Activated CD8-positive, alpha-beta memory T cell treated with anti-CD3 and anti-CD28 coated beads for 36 hours (primary cell): ENCODE results near the gene GGT6. TPM values are rescaled to one million over a fixed set of nuclear protein-coding genes. Genes with fewer than 3 reads are reported as not detected.
"Not testable (repeated sequence)": the region's sequence is repeated elsewhere in the genome, so short reads cannot be mapped to it uniquely, and the experiment has no call there.

Source experiments
- CTCF ChIA-PET: fragments of 350-600 bp; sonication (Branson Sonifier 250); formaldehyde crosslinking; loops from one replicate; lab custom pipeline; 2021; ENCODE audit warnings: antibody characterized with exemption; lab: Charles Lee
- POLR2A ChIA-PET: fragments of 350-600 bp; sonication (Branson Sonifier 250); formaldehyde crosslinking; loops from one replicate; lab custom pipeline; 2021; ENCODE audit warnings: antibody characterized with exemption; lab: Charles Lee
- total RNA-seq, 2 experiments: library from RNA; stranded (reverse); gene quantifications; one replicate each; pipeline ENCODE4 v1.2.3, GENCODE V29; 2021

The GGT6 gene
- total RNA-seq, 2 experiments from 2014 or later: not detected

- CTCF ChIA-PET: interaction anchor here (0.6 to 0.9 kb wide), 2 partner anchors 16 to 158 kb away, joined by 4 to 5 read pairs; no protein-coding TSS in a partner anchor
Observed at GRCh38 chr17:4582691-4583090, 22.3 kb upstream of the GGT6 start.

DNA sequence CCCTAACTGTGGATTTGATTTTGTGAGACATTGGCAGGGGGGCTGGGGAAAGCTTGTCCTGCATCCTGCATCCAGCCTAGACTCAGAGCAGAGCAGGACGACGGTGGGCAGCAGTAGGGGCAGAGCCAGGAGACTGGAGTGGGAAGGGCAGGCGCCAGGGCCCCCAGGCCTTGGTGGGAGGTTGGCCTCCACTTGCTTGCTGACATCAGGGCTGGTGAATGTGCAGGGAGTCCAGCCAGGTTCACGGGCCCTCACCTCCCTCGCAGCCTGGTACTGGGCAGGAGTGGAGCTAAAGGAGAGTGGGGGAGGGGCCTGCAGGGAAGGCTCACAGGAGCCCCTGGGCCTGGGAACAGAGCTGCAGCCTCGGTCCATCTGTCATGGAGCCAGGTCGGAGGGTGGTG is 21.7 kb upstream of the GGT6 start:
- CTCF ChIA-PET: interaction anchor here (0.7 to 0.9 kb wide), 2 partner anchors 15 to 76 kb away, joined by 3 to 5 read pairs; no protein-coding TSS in a partner anchor
- POLR2A ChIA-PET: interaction anchor here (0.5 kb wide), 1 partner anchor 75 kb away, joined by 4 read pairs; no protein-coding TSS in a partner anchor

More at GRCh38 chr17:4582691-4583090, 22.3 kb upstream of the GGT6 start:
- POLR2A ChIA-PET: no interaction called here

DNA sequence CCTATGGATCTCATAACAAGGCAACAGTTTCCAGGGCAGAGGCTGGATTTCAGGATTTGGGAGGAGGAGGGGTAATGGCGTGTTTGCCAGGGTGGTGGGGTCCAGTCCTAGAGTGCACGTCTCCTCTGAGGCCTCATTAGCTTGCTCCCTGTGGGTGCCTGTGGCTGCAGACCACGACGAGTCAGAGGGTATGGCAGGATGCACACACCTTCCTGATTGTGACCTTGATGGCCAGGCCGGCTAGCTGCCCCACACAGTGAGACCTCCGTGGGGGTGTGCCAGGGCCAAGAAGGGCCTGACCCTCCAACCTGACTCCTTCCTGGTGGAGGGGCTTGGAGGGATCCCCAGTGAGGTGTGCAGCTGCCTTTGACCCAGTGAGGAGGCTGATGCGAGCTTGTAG is 19.9 kb upstream of the GGT6 start:
- CTCF ChIA-PET: interaction anchor here (0.5 to 2.1 kb wide), 3 partner anchors 12 to 50 kb away, joined by 3 to 8 read pairs (median 4); no protein-coding TSS in a partner anchor
- POLR2A ChIA-PET: no interaction called here

DNA sequence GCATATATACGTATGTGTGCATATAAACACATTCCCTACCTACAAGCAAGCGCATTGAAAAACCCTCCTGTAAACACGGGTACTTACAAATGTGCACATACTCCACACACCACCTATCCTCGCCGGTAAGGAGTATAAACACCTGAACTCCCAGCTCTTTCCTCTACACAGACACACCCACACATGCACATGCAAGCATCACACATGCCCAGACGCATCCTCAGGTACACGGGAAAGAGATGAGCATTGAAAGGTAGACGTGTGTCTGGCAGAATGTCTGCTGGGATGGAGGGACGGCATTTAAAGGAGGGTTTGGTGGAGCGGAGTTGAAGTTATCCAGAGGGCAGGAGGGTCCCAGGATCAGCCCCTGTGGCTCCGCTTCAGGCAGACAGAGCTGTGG is 19.3 kb upstream of the GGT6 start:
- ChIA-PET POLR2A (no interaction called here), CTCF (interaction anchor here (0.5 to 2.1 kb wide), 3 partner anchors 11 to 51 kb away, joined by 3 to 8 read pairs (median 4); no protein-coding TSS in a partner anchor)

DNA sequence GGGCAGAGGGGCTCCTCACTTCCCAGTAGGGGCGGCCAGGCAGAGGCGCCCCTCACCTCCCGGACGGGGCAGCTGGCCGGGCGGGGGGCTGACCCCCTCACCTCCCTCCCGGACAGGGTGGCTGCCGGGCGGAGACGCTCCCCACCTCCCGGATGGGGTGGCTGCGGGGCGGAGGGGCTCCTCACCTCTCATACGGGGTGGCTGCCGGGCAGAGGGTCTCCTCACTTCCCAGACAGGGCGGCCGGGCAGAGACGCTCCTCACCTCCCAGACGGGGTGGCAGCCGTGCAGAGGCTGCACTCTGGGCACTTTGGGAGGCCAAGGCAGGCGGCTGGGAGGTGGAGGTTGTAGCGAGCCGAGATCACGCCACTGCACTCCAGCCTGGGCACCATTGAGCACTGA is 18.0 kb upstream of the GGT6 start:
- CTCF ChIA-PET: interaction anchor here (1.8 kb wide), 1 partner anchor 10 kb away, joined by 4 read pairs; no protein-coding TSS in a partner anchor

GRCh38 chr17:4577386-4577993 is 17.1 kb upstream of the GGT6 start:
- CTCF ChIA-PET: interaction anchor here (1.0 kb wide), 1 partner anchor 11 kb away, joined by 4 read pairs; no protein-coding TSS in a partner anchor
- POLR2A ChIA-PET: no interaction called here

More for the DNA sequence above, 18.0 kb upstream of the GGT6 start:
- POLR2A ChIA-PET: not testable (repeated sequence)

- ChIA-PET POLR2A (no interaction called here), CTCF (interaction anchor here (1.0 kb wide), 1 partner anchor 10 kb away, joined by 4 read pairs; no protein-coding TSS in a partner anchor)
Observed at GRCh38 chr17:4576729-4577322, 16.4 kb upstream of the GGT6 start.

GRCh38 chr17:4576161-4576558 is 15.8 kb upstream of the GGT6 start:
- CTCF ChIA-PET: interaction anchor here (0.6 kb wide), 1 partner anchor 70 kb away, joined by 5 read pairs; no protein-coding TSS in a partner anchor
- POLR2A ChIA-PET: no interaction called here

GRCh38 chr17:4574448-4575045 is 14.2 kb upstream of the GGT6 start:
- ChIA-PET CTCF (interaction anchor here (0.9 to 1.6 kb wide), 5 partner anchors 10 to 216 kb away, joined by 3 to 4 read pairs (median 3); no protein-coding TSS in a partner anchor), POLR2A (interaction anchor here (1.0 kb wide), 1 partner anchor 20 kb away, joined by 3 read pairs; no protein-coding TSS in a partner anchor)

DNA sequence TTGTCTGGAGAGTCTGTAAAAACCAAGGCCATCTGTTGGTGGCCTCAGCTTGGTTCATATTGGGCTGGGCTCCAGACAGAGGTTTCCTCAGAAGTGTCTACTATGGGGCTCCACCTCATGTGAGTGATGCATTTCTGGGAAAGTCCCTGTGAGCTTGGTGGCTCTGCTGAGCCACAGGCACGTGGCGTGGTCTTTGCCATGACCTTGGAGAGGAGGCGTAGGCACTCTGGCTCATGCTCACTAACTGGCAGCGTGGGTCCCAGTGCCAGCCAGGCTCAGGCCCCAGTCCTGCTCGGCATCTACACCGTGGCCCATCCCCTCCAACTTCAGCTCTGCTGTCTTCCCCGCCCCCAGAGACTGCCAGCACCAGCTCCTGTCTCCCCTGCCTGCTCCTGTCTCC is 13.3 kb upstream of the GGT6 start:
- CTCF ChIA-PET: interaction anchor here (0.9 to 1.6 kb wide), 5 partner anchors 9 to 217 kb away, joined by 3 to 4 read pairs (median 3); no protein-coding TSS in a partner anchor
- POLR2A ChIA-PET: interaction anchor here (0.7 to 1.0 kb wide), 3 partner anchors 19 to 217 kb away, joined by 3 to 5 read pairs (median 3); partner anchors contain the start of gene ARRB2

- ChIA-PET CTCF (interaction anchor here (1.2 to 1.6 kb wide), 2 partner anchors 8 to 217 kb away, joined by 3 to 4 read pairs; no protein-coding TSS in a partner anchor), POLR2A (interaction anchor here (0.9 kb wide), 1 partner anchor 217 kb away, joined by 5 read pairs; no protein-coding TSS in a partner anchor)
Observed at GRCh38 chr17:4573115-4573514, 12.7 kb upstream of the GGT6 start.

- POLR2A ChIA-PET: no interaction called here
- CTCF ChIA-PET: no interaction called here
Observed at GRCh38 chr17:4572131-4572530, 11.8 kb upstream of the GGT6 start.

DNA sequence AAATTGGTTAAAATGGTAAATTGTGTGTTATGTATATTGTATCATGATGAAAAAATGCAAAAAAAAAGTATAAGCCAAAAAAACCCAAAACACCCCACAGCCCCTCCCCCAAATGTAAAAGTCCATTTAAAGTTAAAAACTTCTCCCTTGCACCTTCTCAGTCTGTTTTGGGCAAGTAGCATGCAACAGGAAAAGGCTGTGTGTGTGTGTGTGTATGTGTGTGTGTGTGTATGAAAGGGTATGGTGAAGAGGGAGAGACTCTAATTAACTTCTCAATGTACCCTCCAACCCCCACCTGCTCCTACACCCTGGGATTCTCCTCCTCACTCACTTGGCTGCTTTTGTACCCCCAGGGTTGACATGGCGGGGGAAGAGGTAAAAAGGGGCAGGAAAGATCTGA is 9.2 kb upstream of the GGT6 start:
- ChIA-PET POLR2A (no interaction called here), CTCF (interaction anchor here (1.1 to 1.2 kb wide), 2 partner anchors 14 to 40 kb away, joined by 3 read pairs; no protein-coding TSS in a partner anchor)

GRCh38 chr17:4566785-4567184 is 6.4 kb upstream of the GGT6 start:
- ChIA-PET POLR2A (no interaction called here), CTCF (interaction anchor here (0.5 to 4.6 kb wide), 28 partner anchors 9 to 343 kb away, joined by 3 to 65 read pairs (median 4); partner anchors contain the start of genes MYBBP1A, PSMB6 and SMTNL2)

GRCh38 chr17:4565209-4566141 is 5.1 kb upstream of the GGT6 start:
- ChIA-PET CTCF (interaction anchor here (0.6 to 4.6 kb wide), 14 partner anchors 8 to 296 kb away, joined by 3 to 65 read pairs (median 3); partner anchors contain the start of genes PSMB6 and SMTNL2), POLR2A (interaction anchor here (0.7 kb wide), 1 partner anchor 422 kb away, joined by 3 read pairs; no protein-coding TSS in a partner anchor)

GRCh38 chr17:4562015-4562969 is 1.9 kb upstream of the GGT6 start:
- POLR2A ChIA-PET: interaction anchor here (1.0 kb wide), 3 partner anchors 141 to 409 kb away, joined by 3 to 4 read pairs (median 3); partner anchors contain the start of genes PELP1 and SPAG7
- CTCF ChIA-PET: interaction anchor here (0.8 to 1.3 kb wide), 3 partner anchors 10 to 141 kb away, joined by 3 read pairs; partner anchors contain the start of gene SPNS3
